Measurements from ENCODE around the gene SPATA22. TPM values are rescaled to one million over a fixed set of nuclear protein-coding genes. Genes with fewer than 3 reads are reported as not detected.

Gene SPATA22
- total RNA-seq, 1 donor from 2014 or later, result not detected

DNA sequence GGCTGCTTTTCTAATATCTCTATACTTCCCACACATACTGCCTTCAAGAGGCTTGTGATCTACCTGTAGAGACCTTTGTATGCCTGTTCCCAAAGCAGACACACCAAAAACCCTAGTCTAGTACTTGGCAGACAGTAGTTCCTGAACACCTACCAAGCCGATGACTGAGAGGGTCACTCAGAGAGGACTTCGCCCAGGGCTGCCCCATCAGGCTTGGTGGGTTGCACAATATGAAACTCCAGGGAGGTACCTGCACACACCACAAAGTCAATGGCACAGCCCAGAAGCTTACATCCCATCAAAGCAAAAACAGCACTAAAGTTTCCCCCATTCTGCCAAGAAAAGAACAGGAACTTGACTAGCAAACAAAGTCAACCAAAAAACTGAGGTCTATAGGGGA, 34.4 kb upstream of the SPATA22 start:
- Mint-ChIP-seq H3K27ac (ENCODE audit: unreplicated experiment) (no peak overlapping the region), H3K27me3 (ENCODE audit: unreplicated experiment) (no peaks in the 10 kb centered on the region), H3K9me3 (ENCODE audit: unreplicated experiment) (no peaks in the 10 kb centered on the region), H3K36me3 (ENCODE audit: low read depth, unreplicated experiment) (no peaks in the 10 kb centered on the region), H3K4me1 (ENCODE audit: unreplicated experiment) (no peaks in the 10 kb centered on the region), H3K4me3 (ENCODE audit: unreplicated experiment) (no peak overlapping the region)
- TF ChIP-seq, protein P1, sequence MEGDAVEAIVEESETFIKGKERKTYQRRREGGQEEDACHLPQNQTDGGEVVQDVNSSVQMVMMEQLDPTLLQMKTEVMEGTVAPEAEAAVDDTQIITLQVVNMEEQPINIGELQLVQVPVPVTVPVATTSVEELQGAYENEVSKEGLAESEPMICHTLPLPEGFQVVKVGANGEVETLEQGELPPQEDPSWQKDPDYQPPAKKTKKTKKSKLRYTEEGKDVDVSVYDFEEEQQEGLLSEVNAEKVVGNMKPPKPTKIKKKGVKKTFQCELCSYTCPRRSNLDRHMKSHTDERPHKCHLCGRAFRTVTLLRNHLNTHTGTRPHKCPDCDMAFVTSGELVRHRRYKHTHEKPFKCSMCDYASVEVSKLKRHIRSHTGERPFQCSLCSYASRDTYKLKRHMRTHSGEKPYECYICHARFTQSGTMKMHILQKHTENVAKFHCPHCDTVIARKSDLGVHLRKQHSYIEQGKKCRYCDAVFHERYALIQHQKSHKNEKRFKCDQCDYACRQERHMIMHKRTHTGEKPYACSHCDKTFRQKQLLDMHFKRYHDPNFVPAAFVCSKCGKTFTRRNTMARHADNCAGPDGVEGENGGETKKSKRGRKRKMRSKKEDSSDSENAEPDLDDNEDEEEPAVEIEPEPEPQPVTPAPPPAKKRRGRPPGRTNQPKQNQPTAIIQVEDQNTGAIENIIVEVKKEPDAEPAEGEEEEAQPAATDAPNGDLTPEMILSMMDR (IDR thresholded peaks at IDR 0.05; ENCODE audit: unreplicated experiment), result no peak
- DNase-seq (ENCODE audit: low spot score), result no peak

DNA sequence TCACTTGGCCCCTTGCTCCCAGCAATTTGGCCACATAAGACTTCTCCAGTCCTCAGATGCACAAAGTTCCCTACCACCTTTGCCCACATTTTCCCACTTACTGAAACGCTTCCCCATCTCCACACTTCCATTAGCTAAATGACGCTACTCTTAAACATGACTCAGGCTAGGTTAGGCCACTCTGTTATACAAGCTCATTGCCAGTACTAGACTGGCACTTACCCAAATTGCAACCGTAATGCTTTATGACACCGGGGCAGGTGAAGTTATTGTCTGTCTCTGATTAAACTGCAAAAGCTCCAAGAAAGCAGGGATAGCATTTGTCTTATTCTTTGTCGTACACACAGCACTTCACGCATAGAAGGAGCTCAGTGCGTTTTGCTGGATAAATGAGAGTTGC, 33.4 kb upstream of the SPATA22 start:
- H3K9me3 Mint-ChIP-seq (ENCODE audit: unreplicated experiment), result no peaks in the 10 kb centered on the region

DNA sequence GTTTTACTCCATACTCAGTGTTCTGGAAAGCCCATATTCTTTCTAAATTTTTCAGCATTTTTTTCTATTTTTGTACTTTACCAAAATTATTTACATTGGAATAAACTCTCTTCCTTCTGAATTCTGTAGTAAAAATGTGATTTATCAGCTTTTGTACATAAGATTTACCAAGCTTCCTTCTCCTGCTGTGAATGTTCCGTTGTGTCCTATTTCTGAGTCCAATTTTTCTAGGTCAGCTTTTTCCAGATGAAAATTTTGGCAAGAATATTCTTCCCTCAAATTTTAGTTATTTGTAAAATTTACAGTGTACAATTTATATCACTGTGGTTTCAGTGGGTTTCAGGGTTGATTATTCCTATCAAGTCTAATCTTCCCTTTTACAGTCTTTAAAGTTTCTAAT, 31.7 kb upstream of the SPATA22 start:
- TF ChIP-seq, protein P1 (IDR thresholded peaks at IDR 0.05; ENCODE audit: unreplicated experiment), result no peak
- H3K36me3 Mint-ChIP-seq (ENCODE audit: low read depth, unreplicated experiment), result no peaks in the 10 kb centered on the region
- H3K27me3 Mint-ChIP-seq (ENCODE audit: unreplicated experiment), result no peaks in the 10 kb centered on the region
- H3K4me3 Mint-ChIP-seq (ENCODE audit: unreplicated experiment), result no peak overlapping the region
- H3K9me3 Mint-ChIP-seq (ENCODE audit: unreplicated experiment), result no peaks in the 10 kb centered on the region
- no peak overlapping the region for H3K27ac Mint-ChIP-seq (ENCODE audit: unreplicated experiment)
- no peak for DNase-seq (ENCODE audit: low spot score)
- H3K4me1 Mint-ChIP-seq (ENCODE audit: unreplicated experiment), result no peaks in the 10 kb centered on the region

More for the DNA sequence above, 33.4 kb upstream of the SPATA22 start:
- no peak for DNase-seq (ENCODE audit: low spot score)
- no peak overlapping the region for H3K4me3 Mint-ChIP-seq (ENCODE audit: unreplicated experiment)
- TF ChIP-seq, protein P1 (IDR thresholded peaks at IDR 0.05; ENCODE audit: unreplicated experiment), result no peak
- no peaks in the 10 kb centered on the region for H3K4me1 Mint-ChIP-seq (ENCODE audit: unreplicated experiment)
- H3K36me3 Mint-ChIP-seq (ENCODE audit: low read depth, unreplicated experiment), result no peaks in the 10 kb centered on the region
- H3K27ac Mint-ChIP-seq (ENCODE audit: unreplicated experiment), result no peak overlapping the region
- no peaks in the 10 kb centered on the region for H3K27me3 Mint-ChIP-seq (ENCODE audit: unreplicated experiment)

DNA sequence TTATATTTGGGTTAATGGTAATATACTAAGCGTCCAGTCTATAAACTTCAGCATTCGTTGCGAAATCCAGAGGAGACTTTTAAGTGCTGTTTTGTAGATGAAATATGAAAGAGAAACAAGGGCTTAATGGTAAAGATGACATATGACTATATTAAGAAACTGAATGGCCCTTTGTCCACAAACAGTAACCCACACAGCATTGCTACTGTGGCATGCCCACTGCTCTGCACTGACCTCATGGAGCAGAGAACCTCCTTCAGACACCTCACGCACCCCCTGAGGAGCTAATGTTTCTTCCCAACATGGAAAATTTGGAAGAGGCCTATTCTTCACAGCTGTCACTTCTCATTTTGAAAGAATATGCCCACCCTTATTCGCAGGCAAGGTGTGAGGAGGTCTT, 30.8 kb upstream of the SPATA22 start:
- Mint-ChIP-seq H3K9me3 (ENCODE audit: unreplicated experiment) (no peaks in the 10 kb centered on the region), H3K4me3 (ENCODE audit: unreplicated experiment) (no peak overlapping the region), H3K36me3 (ENCODE audit: low read depth, unreplicated experiment) (no peaks in the 10 kb centered on the region), H3K27ac (ENCODE audit: unreplicated experiment) (no peak overlapping the region), H3K27me3 (ENCODE audit: unreplicated experiment) (no peaks in the 10 kb centered on the region), H3K4me1 (ENCODE audit: unreplicated experiment) (no peaks in the 10 kb centered on the region)
- DNase-seq (ENCODE audit: low spot score), result no peak
- TF ChIP-seq, protein P1 (IDR thresholded peaks at IDR 0.05; ENCODE audit: unreplicated experiment), result no peak

DNA sequence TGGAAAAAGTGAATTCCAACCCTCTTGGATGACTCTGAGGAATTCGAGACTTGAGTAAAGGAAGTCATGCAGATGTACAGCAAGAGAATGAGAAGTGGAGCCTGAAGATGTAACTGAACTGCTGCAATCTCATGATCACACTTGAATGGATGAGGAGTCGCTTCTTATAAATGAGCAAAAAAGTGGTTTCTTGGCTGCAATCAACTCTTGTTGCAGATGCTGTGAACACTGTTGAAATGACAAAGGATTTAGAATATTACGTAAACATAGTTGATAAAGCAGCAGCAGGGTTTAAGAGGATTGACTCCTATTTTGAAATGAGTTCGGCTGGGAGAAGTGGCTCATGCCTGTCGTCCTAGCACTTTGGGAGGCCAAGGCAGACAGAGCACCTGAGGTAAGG, 29.7 kb upstream of the SPATA22 start:
- Mint-ChIP-seq H3K4me1 (ENCODE audit: unreplicated experiment) (no peaks in the 10 kb centered on the region), H3K27me3 (ENCODE audit: unreplicated experiment) (no peaks in the 10 kb centered on the region), H3K9me3 (ENCODE audit: unreplicated experiment) (no peaks in the 10 kb centered on the region), H3K36me3 (ENCODE audit: low read depth, unreplicated experiment) (no peaks in the 10 kb centered on the region), H3K27ac (ENCODE audit: unreplicated experiment) (no peak overlapping the region), H3K4me3 (ENCODE audit: unreplicated experiment) (no peak overlapping the region)
- no peak for DNase-seq (ENCODE audit: low spot score)
- TF ChIP-seq, protein P1 (IDR thresholded peaks at IDR 0.05; ENCODE audit: unreplicated experiment), result no peak

Data from endothelial cell (in vitro differentiated cells).